SU-DHL-6 (cell line): ENCODE results near the gene CCDC68.

Source experiments
- H2AFZ ChIP-seq: fragments of 200-600 bp; sonication (generic); 2 replicates; pipeline ENCODE4 v1.6.1; 2014; ENCODE audit warnings: low read depth, mild to moderate bottlenecking, moderate library complexity, mixed read lengths, antibody characterized with exemption, low read length; ENCODE audit not compliant: severe bottlenecking
- H3F3A ChIP-seq: fragments of 200-600 bp; shearing (Covaris generic); 2 replicates; pipeline ENCODE4 v1.6.0; 2016; ENCODE audit warnings: antibody characterized with exemption, mild to moderate bottlenecking; ENCODE audit not compliant: insufficient read depth
- H3K27ac ChIP-seq: fragments of 200-600 bp; sonication (generic); 2 replicates; pipeline ENCODE4 v1.5.1; 2016; ENCODE audit warnings: low read depth, mild to moderate bottlenecking, low read length, moderate library complexity, mixed read lengths
- H3K27me3 ChIP-seq: fragments of 200-600 bp; sonication (generic), shearing (Covaris generic); 2 replicates; pipeline ENCODE4 v1.6.0; 2014; ENCODE audit warnings: mild to moderate bottlenecking, low read length
- H3K36me3 ChIP-seq: fragments of 200-600 bp; sonication (generic); 2 replicates; pipeline ENCODE4 v1.6.1; 2014; ENCODE audit warnings: mild to moderate bottlenecking, low read length, mixed read lengths
- H3K4me2 ChIP-seq: fragments of 300-600, 200-600 bp; shearing (Covaris generic), sonication (generic); 2 replicates; pipeline ENCODE4 v1.6.0; 2014; ENCODE audit warnings: low read length, low read depth, mild to moderate bottlenecking; ENCODE audit not compliant: poor library complexity, severe bottlenecking
- H3K4me3 ChIP-seq: fragments of 200-600 bp; sonication (generic); 2 replicates; pipeline ENCODE4 v1.5.1; 2014; ENCODE audit warnings: antibody characterized with exemption, low read length, mild to moderate bottlenecking, mixed read lengths; ENCODE audit not compliant: insufficient read depth, poor library complexity, severe bottlenecking
- H3K79me2 ChIP-seq: fragments of 200-600 bp; sonication (generic); 2 replicates; pipeline ENCODE4 v1.6.1; 2014; ENCODE audit warnings: mild to moderate bottlenecking, low read length, moderate library complexity; ENCODE audit not compliant: insufficient read depth
- H3K9ac ChIP-seq: fragments of 200-600 bp; sonication (generic); 2 replicates; pipeline ENCODE4 v1.7.0; 2014; ENCODE audit warnings: mild to moderate bottlenecking, low read length
- H3K9me2 ChIP-seq: fragments of 200-600 bp; sonication (generic); replicated peaks from 2 replicates; pipeline ENCODE4 v1.6.1; 2014; ENCODE audit warnings: low read length; ENCODE audit not compliant: insufficient read depth
- H3K9me3 ChIP-seq: fragments of 200-600 bp; sonication (generic); 2 replicates; pipeline ENCODE4 v1.6.1; 2014; ENCODE audit warnings: low read length, mixed read lengths; ENCODE audit not compliant: insufficient read depth
- H4K20me1 ChIP-seq: fragments of 200-600 bp; sonication (generic); 2 replicates; pipeline ENCODE4 v1.6.1; 2014; ENCODE audit warnings: low read depth, mild to moderate bottlenecking, antibody characterized with exemption, low read length, moderate library complexity, mixed read lengths
- CTCF ChIP-seq: fragments of 200-600 bp; sonication (generic); IDR thresholded peaks from one replicate; pipeline ENCODE4 v1.5.1; 2017; ENCODE audit warnings: antibody characterized with exemption, mild to moderate bottlenecking, low read length, moderate library complexity; ENCODE audit not compliant: insufficient read depth, poor library complexity, severe bottlenecking
- EZH2phosphoT487 ChIP-seq: fragments of 200-600 bp; sonication (generic), shearing (Covaris generic); conservative IDR thresholded peaks from 2 replicates; pipeline ENCODE4 v1.6.1; 2018; ENCODE audit warnings: mild to moderate bottlenecking, antibody characterized with exemption, low read length, moderate library complexity, mixed read lengths

CCDC68 gene

GRCh38 chr18:54961868-54962267, 2.6 kb upstream of the CCDC68 start:
- H3K36me3 ChIP-seq = no peaks in the 10 kb centered on the region
- no peaks in the 10 kb centered on the region for H4K20me1 ChIP-seq
- no peak overlapping the region for H3K4me2 ChIP-seq
- TF ChIP-seq CTCF (no peak), EZH2phosphoT487 (no peak)
- H3K27ac ChIP-seq = no peak overlapping the region
- no peak overlapping the region for H3K4me3 ChIP-seq
- no peaks in the 10 kb centered on the region for H3K9me3 ChIP-seq
- no peaks in the 10 kb centered on the region for H3K9me2 ChIP-seq
- H3K79me2 ChIP-seq = no peaks in the 10 kb centered on the region
- no peak overlapping the region for H3K9ac ChIP-seq
- H3F3A ChIP-seq = no peaks in the 10 kb centered on the region
- H3K27me3 ChIP-seq = no peaks in the 10 kb centered on the region
- H2AFZ ChIP-seq = no peak overlapping the region

GRCh38 chr18:54961016-54961423, 1.8 kb upstream of the CCDC68 start:
- no peak for TF ChIP-seq EZH2phosphoT487
- TF ChIP-seq CTCF = no peak
- Histone ChIP-seq H3K27ac (no peak overlapping the region), H2AFZ (no peak overlapping the region)

GRCh38 chr18:54960197-54960596, 936 bp upstream of the CCDC68 start:
- Histone ChIP-seq H3K9ac (no peak overlapping the region), H2AFZ (no peak overlapping the region), H3K4me3 (no peak overlapping the region), H3K4me2 (no peak overlapping the region), H4K20me1 (no peaks in the 10 kb centered on the region), H3K9me2 (no peaks in the 10 kb centered on the region), H3K27me3 (no peaks in the 10 kb centered on the region), H3K9me3 (no peaks in the 10 kb centered on the region), H3K36me3 (no peaks in the 10 kb centered on the region), H3K27ac (no peak overlapping the region), H3F3A (no peaks in the 10 kb centered on the region), H3K79me2 (no peaks in the 10 kb centered on the region)
- TF ChIP-seq CTCF (no peak), EZH2phosphoT487 (no peak)

More at GRCh38 chr18:54961016-54961423, 1.8 kb upstream of the CCDC68 start:
- Histone ChIP-seq H4K20me1 (no peaks in the 10 kb centered on the region), H3K4me2 (no peak overlapping the region), H3K27me3 (no peaks in the 10 kb centered on the region), H3K9me2 (no peaks in the 10 kb centered on the region), H3K4me3 (no peak overlapping the region), H3F3A (no peaks in the 10 kb centered on the region), H3K79me2 (no peaks in the 10 kb centered on the region), H3K9me3 (no peaks in the 10 kb centered on the region), H3K9ac (no peak overlapping the region), H3K36me3 (no peaks in the 10 kb centered on the region)

DNA sequence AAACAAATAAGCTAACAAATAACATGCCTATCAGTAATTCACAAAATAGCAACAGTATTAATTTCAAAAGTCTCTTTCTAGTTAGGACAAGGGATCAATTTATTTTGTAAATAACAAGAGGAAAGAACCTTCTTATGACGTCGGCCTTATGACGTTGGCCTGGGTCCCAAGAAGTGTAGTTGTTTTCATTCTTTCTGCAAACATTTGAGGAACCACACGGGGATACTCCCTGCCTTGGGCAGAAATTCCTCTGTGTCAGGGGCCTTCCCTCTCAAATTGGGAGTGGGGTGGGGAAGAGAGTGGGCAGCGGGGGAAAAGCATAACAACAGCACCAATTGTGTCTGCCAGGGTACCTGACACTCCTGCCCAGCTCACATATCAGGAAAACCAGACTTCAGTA, 1.3 kb downstream of the CCDC68 start:
- H3K4me3 ChIP-seq = no peak overlapping the region
- H3K27ac ChIP-seq = no peak overlapping the region
- H3K9me2 ChIP-seq = no peaks in the 10 kb centered on the region
- H3K9ac ChIP-seq = no peak overlapping the region
- no peaks in the 10 kb centered on the region for H3F3A ChIP-seq
- no peak for TF ChIP-seq EZH2phosphoT487
- no peak for TF ChIP-seq CTCF
- H2AFZ ChIP-seq = no peak overlapping the region
- H3K27me3 ChIP-seq = no peaks in the 10 kb centered on the region
- H3K9me3 ChIP-seq = no peaks in the 10 kb centered on the region
- H3K36me3 ChIP-seq = no peaks in the 10 kb centered on the region
- no peaks in the 10 kb centered on the region for H4K20me1 ChIP-seq
- no peak overlapping the region for H3K4me2 ChIP-seq
- no peaks in the 10 kb centered on the region for H3K79me2 ChIP-seq
